PFSK-1 (cell line): ENCODE measurements around the gene CCNJL.

ENCODE experiments used
- POLR2AphosphoS5 ChIP-seq: IDR thresholded peaks from 2 replicates; pipeline ENCODE4 v1.6.1; 2012; ENCODE audit warnings: low read depth, mild to moderate bottlenecking, control low read depth, low read length, moderate library complexity
- REST ChIP-seq, 2 experiments: IDR thresholded peaks; 2 replicates each; pipeline versions ENCODE4 v1.6.1 to v1.8.0; 2011 to 2012; ENCODE audit warnings: low read depth in 2 of 2, low read length in 2 of 2, control low read depth in 1 of 2, inconsistent platforms in 1 of 2, mild to moderate bottlenecking in 1 of 2, moderate library complexity in 1 of 2; ENCODE audit not compliant: insufficient read depth in 1 of 2
- SIN3A ChIP-seq: IDR thresholded peaks from 2 replicates; pipeline ENCODE4 v1.6.1; 2012; ENCODE audit warnings: mild to moderate bottlenecking, low read length, moderate library complexity, borderline replicate concordance; ENCODE audit not compliant: insufficient read depth
- TAF1 ChIP-seq: IDR thresholded peaks from 2 replicates; pipeline ENCODE4 v1.6.1; 2012; ENCODE audit warnings: low read length, control low read depth, borderline replicate concordance; ENCODE audit not compliant: insufficient read depth

DNA sequence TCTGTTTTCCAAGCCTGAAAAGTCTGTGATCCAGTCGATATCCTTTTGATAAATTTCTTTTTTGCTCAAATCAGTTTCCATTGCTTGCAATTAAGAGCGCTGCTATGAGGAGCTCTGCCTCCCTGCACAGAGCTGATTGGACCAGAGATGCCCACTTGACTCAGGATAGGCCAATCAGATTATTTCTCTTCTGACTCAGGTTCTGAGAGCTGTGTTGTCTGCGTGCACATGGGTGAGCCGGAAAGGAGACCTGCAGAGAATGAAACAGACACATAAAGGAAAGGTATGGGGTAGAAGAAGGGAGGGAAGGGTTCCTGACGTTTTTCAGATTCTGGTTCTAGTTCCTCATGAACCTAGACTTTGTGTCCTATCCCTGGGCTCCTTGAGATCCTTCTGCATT, 98.8 kb downstream of the CCNJL start:
- no peak for TF ChIP-seq TAF1
- no peak for TF ChIP-seq REST (IDR thresholded peaks at IDR 0.05; ENCODE audit: insufficient read depth in 1 of 2, low read depth in 2 of 2, low read length in 2 of 2)
- no peak for TF ChIP-seq POLR2AphosphoS5
- no peak for TF ChIP-seq SIN3A
